ENCODE data around the gene PXMP4. TPM values are rescaled to one million over a fixed set of nuclear protein-coding genes. Genes with fewer than 3 reads are reported as not detected.

Gene PXMP4
- total RNA-seq, 1 donor from 2014 or later, result 6.0 TPM

DNA sequence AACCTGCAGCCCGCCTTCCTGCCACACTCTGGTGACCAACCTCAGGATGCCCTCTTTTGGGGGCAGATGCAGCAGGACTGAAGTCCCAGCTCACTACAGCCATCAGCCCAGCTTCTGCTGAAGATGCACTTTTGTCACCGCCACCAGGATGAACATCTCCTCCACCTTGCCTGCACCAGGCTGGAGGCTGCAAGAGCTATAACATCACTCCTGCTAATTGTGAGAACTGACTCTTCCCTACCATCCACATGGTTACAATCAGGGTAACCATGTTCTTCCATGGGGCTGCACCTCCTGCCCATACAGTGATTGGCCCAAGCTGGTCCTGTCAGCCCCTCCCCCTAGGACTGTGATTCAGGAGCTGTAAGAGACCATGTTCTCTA is 55.4 kb downstream of the PXMP4 start:
- Mint-ChIP-seq H3K36me3 (ENCODE audit: low read depth, unreplicated experiment) (peaks cover 6% of the 10 kb centered on the region), H3K27ac (ENCODE audit: unreplicated experiment) (no peak overlapping the region), H3K27me3 (ENCODE audit: unreplicated experiment) (peaks cover 31% of the 10 kb centered on the region), H3K4me1 (ENCODE audit: unreplicated experiment) (peaks cover 19% of the 10 kb centered on the region), H3K9me3 (ENCODE audit: unreplicated experiment) (no peaks in the 10 kb centered on the region), H3K4me3 (ENCODE audit: unreplicated experiment) (no peak overlapping the region)
- no peak for DNase-seq (ENCODE audit: low spot score)
- TF ChIP-seq, protein P1, sequence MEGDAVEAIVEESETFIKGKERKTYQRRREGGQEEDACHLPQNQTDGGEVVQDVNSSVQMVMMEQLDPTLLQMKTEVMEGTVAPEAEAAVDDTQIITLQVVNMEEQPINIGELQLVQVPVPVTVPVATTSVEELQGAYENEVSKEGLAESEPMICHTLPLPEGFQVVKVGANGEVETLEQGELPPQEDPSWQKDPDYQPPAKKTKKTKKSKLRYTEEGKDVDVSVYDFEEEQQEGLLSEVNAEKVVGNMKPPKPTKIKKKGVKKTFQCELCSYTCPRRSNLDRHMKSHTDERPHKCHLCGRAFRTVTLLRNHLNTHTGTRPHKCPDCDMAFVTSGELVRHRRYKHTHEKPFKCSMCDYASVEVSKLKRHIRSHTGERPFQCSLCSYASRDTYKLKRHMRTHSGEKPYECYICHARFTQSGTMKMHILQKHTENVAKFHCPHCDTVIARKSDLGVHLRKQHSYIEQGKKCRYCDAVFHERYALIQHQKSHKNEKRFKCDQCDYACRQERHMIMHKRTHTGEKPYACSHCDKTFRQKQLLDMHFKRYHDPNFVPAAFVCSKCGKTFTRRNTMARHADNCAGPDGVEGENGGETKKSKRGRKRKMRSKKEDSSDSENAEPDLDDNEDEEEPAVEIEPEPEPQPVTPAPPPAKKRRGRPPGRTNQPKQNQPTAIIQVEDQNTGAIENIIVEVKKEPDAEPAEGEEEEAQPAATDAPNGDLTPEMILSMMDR (IDR thresholded peaks at IDR 0.05; ENCODE audit: unreplicated experiment), result no peak

DNA sequence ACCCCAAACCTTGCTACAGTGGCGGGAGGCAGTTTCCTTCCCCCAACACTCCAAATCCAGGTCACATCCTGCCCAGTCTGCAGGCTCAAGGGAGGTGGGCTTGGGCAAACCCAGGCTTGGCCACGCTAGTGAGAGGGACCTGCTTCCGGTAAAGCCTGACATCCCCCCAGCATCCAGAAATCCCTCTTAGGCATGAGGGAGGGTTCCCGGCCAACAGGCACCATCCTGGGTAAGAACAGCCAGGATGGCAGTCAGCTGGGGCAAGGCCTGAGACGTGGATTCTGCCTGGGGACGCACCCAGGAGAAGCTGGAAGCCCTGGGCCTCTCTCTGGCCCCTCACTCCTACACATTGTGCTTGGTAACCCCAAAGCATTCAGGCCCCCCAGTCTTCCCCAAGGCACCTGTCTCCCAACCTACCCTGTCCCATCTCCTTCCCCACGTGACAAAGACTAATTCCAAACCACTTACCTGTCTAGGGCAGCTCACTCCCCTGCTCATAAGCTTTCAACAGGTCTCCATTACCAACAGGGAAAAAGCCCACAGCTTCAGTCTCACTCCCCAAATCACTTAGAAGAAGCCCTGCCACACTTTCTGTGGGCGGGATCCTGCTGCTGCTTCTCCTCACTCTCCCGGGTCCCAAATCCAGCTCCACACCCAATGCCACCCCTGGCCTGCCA is 55.9 kb downstream of the PXMP4 start:
- Mint-ChIP-seq H3K27me3 (ENCODE audit: unreplicated experiment) (peaks cover 31% of the 10 kb centered on the region), H3K27ac (ENCODE audit: unreplicated experiment) (no peak overlapping the region), H3K4me1 (ENCODE audit: unreplicated experiment) (peaks cover 18% of the 10 kb centered on the region), H3K4me3 (ENCODE audit: unreplicated experiment) (peak overlapping the region; percentile 65), H3K36me3 (ENCODE audit: low read depth, unreplicated experiment) (peaks cover 6% of the 10 kb centered on the region), H3K9me3 (ENCODE audit: unreplicated experiment) (no peaks in the 10 kb centered on the region)
- TF ChIP-seq, protein P1 (IDR thresholded peaks at IDR 0.05; ENCODE audit: unreplicated experiment), result no peak
- DNase-seq (ENCODE audit: low spot score), result no peak

DNA sequence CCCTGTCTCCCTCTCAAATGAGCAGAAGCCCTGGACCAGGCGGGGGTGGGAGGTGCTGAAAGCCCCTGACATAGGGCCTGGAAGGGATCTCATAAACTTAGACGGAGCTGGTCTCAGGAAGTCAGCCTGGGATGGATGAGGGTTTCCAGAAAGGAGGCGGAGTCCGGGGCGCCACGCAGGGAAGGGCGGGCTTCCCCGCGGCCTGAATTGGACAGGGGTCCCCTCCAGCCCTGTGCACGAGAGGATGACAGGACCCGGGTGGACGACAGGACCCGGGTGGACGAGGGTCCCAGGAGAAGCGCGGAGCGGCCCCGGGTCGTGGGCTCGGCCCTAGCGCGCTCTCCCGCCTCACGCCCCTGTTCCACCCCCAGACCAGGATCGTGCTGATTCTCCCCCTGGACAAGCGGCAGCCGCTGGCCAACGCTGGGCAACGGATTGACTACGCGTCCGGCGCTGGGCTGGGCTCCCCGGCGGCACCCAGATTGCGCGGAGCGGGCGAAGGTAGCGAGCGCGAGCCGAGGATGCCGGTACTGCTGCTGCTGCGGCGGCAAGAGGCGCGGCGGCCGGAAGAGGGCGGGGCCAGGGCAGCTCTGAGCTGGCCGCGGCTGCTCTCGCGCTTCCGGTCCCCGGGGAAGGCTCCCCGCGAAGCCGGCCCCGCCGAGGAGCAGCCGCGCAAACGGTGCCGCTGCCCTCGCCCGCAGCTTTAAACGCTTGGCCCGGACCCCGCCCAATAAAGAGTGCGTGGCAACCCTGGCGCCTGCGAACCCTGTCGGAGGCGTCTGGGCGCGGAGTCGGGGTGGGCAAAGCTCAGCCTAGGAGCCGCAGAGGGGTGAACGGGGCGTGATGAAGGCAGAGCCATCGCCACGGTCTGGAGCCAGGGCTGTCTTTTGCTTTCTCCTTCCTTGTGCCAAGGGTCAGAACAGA is 56.7 kb downstream of the PXMP4 start:
- H3K27me3 Mint-ChIP-seq (ENCODE audit: unreplicated experiment), result peaks cover 31% of the 10 kb centered on the region
- DNase-seq (ENCODE audit: low spot score), result peak; percentile 66
- no peak overlapping the region for H3K27ac Mint-ChIP-seq (ENCODE audit: unreplicated experiment)
- peaks cover under 1% of the 10 kb centered on the region for H3K36me3 Mint-ChIP-seq (ENCODE audit: low read depth, unreplicated experiment)
- no peaks in the 10 kb centered on the region for H3K9me3 Mint-ChIP-seq (ENCODE audit: unreplicated experiment)
- peaks cover 18% of the 10 kb centered on the region for H3K4me1 Mint-ChIP-seq (ENCODE audit: unreplicated experiment)
- peak overlapping the region; percentile 51 for H3K4me3 Mint-ChIP-seq (ENCODE audit: unreplicated experiment)
- TF ChIP-seq, protein P1 (IDR thresholded peaks at IDR 0.05; ENCODE audit: unreplicated experiment), result no peak

DNA sequence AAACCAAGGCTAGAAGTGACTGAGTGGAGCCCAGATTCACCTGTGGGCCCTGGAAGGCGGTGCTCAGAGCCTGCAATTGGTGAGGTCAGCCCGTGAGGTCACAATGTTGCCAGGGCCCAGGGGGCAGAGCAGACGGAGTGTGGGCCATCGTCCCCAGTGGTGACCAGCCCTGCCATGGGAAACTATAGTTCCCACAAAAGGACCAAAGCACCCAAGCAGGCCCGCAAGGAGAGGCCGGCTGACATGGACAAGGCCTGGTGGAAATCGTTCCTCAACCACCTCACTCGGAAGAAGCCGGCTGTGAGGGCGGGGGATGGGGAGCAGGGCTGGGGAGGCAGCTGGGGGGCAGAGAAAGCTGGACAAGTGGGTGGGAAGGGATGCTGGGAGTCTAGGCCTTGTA is 57.9 kb downstream of the PXMP4 start, which contains the start of gene C20orf144:
C20orf144 (plus strand) TSS at position 156 of the 400 bp plus-strand sequence; CDS start at position 175, 19 bp downstream.
- Mint-ChIP-seq H3K4me1 (ENCODE audit: unreplicated experiment) (peaks cover 18% of the 10 kb centered on the region), H3K36me3 (ENCODE audit: low read depth, unreplicated experiment) (no peaks in the 10 kb centered on the region), H3K9me3 (ENCODE audit: unreplicated experiment) (no peaks in the 10 kb centered on the region), H3K4me3 (ENCODE audit: unreplicated experiment) (peak within 1 kb of the TSS; percentile 77), H3K27me3 (ENCODE audit: unreplicated experiment) (peaks cover 29% of the 10 kb centered on the region), H3K27ac (ENCODE audit: unreplicated experiment) (no peak within 1 kb of the TSS)
- TF ChIP-seq, protein P1 (IDR thresholded peaks at IDR 0.05; ENCODE audit: unreplicated experiment), result no peak
- no peak for DNase-seq (ENCODE audit: low spot score)
